HUES64 (cell line): ENCODE measurements around the gene ERC2.

Experiments used
- H3K27ac ChIP-seq: 2 replicates; pipeline ENCODE4 v1.7.0; 2013; ENCODE audit warnings: low read depth, low read length, inconsistent platforms
- H3K27me3 ChIP-seq: 2 replicates; pipeline ENCODE4 v1.6.1; 2013; ENCODE audit warnings: mild to moderate bottlenecking, low read length; ENCODE audit not compliant: insufficient read depth
- H3K36me3 ChIP-seq: 2 replicates; pipeline ENCODE4 v1.6.1; 2013; ENCODE audit warnings: mild to moderate bottlenecking, low read length; ENCODE audit not compliant: insufficient read depth
- H3K4me1 ChIP-seq: 2 replicates; pipeline ENCODE4 v1.6.1; 2013; ENCODE audit warnings: mild to moderate bottlenecking, low read length, moderate library complexity; ENCODE audit not compliant: insufficient read depth
- H3K4me3 ChIP-seq: 2 replicates; pipeline ENCODE4 v1.5.1; 2013; ENCODE audit warnings: mild to moderate bottlenecking, low read length, moderate library complexity
- H3K9ac ChIP-seq: 2 replicates; pipeline ENCODE4 v1.6.1; 2013; ENCODE audit warnings: mild to moderate bottlenecking, low read depth, low read length
- H3K9me3 ChIP-seq: 2 replicates; pipeline ENCODE4 v1.6.1; 2013; ENCODE audit warnings: low read depth, low read length; ENCODE audit not compliant: insufficient read depth
- WGBS: fragments of 150-250, 120-280 bp; methylation state at CpG from one replicate; pipeline ENCODE4 v1.1.7; 2013; ENCODE audit warnings: missing lambda C conversion rate; 5-methylcytosine and 5-hydroxymethylcytosine counted together

Gene ERC2

DNA sequence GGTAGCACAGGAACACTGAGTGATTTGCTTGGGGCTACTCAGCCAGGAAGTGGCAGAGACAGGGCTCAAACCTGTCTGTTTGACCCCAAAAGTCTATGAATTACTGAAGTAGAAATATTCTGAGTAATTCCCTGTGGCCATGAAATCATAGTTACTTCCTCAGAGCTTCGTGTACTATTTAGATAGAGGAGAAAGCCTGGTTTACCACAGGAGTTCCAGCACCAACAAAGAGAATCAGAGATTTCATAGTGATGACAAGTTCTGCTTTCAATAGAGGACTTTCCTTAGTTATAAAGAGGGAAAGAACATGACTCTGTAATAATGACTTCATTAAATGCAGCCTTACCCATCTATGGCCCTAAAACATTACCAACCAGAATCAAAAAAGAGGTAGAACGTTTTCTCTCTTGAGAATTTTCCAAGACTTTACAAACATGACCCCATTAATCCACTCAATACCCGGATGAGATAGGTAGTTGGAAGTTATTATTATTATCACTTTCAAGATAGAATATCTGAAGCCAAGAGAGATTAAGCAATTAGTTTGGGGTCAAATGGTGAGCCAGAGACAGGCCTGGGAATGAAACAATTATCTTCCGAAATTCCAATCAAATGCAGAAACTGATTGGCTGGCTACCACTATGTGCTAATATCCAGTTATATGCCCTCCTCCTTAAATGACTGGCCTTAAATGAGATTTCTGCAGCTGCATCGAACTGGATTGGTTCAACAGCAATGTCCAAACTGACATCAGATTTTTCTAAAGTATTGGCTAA lies 967.5 kb downstream of the ERC2 start:
- Histone ChIP-seq H3K9ac (no peak overlapping the region), H3K4me1 (peaks cover 3% of the 10 kb centered on the region; the same call in 1 of the 2 replicates), H3K27me3 (no peaks in the 10 kb centered on the region), H3K9me3 (no peaks in the 10 kb centered on the region), H3K36me3 (no peaks in the 10 kb centered on the region), H3K27ac (no peak overlapping the region), H3K4me3 (no peak overlapping the region)
- 87% methylated on average over 4 of the region's 5 CpGs for WGBS

DNA sequence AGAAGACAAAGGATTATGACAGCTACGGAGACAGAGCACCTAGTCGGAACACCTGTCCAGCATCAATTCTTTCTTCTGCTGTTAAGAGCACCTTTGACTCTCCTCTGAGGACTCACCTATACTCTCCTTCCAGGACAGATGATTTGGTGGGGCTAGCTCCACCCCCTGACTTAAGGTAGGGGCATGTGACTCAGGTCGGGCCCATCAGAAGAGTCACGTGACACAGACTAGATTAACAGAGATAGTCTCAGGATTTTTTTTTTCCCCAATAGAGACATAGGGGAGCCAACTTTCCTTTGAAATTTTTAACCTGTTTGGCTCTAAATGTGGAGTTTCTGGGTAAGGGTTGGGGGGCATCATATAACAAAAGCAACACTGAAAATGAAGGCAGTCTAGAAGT lies 969.7 kb downstream of the ERC2 start:
- WGBS = 87% methylated on average over 4 of the region's 4 CpGs
- Histone ChIP-seq H3K4me3 (no peak overlapping the region), H3K27ac (no peak overlapping the region), H3K36me3 (no peaks in the 10 kb centered on the region), H3K9ac (no peak overlapping the region), H3K9me3 (no peaks in the 10 kb centered on the region), H3K27me3 (no peaks in the 10 kb centered on the region), H3K4me1 (peaks cover 3% of the 10 kb centered on the region; the same call in 1 of the 2 replicates)

DNA sequence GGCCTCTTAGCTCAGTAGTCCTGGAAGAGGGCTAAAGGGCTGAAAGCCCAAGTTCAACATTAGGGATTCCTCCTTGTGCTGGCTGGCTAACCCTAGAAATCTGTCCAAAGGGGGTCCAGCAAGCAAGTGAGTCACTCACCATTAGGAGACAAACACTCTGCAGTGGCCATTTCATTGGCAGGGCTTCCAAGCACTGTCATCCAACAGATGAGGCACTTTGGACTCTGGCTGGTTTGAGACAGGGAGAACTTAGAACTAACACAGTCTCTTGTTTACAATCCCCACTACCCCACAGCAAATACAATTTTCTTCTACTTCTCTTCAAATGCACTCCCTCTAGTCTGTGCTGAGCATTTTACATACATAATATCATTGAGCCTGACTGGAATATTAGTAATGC lies 971.0 kb downstream of the ERC2 start:
- Histone ChIP-seq H3K36me3 (no peaks in the 10 kb centered on the region), H3K27me3 (0 out of 2 replicates have a peak, but pooled peaks cover 4% of the 10 kb centered on the region)

DNA sequence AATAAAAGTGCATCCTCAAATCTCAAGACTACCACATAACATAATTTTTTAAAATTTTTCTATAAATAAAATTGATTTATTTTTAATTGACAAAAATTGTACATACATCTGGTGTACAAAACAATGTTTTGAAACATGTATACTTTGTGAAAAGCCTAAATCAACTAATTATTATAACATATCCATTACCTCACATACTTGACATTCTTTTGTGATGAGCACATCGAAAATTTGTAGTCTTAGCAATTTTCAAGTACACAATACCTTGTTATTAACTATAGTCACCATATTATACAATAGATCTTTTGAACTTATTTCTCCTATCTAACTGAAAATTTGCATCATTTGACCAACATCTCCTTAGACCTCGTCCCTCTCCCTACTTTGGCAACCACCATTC lies 973.3 kb downstream of the ERC2 start:
- peaks cover 9% of the 10 kb centered on the region for H3K4me1 ChIP-seq
- H3K9me3 ChIP-seq = no peaks in the 10 kb centered on the region
- no peak overlapping the region for H3K27ac ChIP-seq
- H3K27me3 ChIP-seq = peaks cover 27% of the 10 kb centered on the region
- no peak overlapping the region for H3K4me3 ChIP-seq
- H3K36me3 ChIP-seq = no peaks in the 10 kb centered on the region
- H3K9ac ChIP-seq = no peak overlapping the region
- WGBS = 93% methylated on average over 2 of the region's 2 CpGs

More for the DNA sequence above, 971.0 kb downstream of the ERC2 start:
- Histone ChIP-seq H3K9ac (no peak overlapping the region), H3K27ac (no peak overlapping the region), H3K9me3 (no peaks in the 10 kb centered on the region), H3K4me3 (no peak overlapping the region), H3K4me1 (peaks cover 3% of the 10 kb centered on the region; the same call in 1 of the 2 replicates)

DNA sequence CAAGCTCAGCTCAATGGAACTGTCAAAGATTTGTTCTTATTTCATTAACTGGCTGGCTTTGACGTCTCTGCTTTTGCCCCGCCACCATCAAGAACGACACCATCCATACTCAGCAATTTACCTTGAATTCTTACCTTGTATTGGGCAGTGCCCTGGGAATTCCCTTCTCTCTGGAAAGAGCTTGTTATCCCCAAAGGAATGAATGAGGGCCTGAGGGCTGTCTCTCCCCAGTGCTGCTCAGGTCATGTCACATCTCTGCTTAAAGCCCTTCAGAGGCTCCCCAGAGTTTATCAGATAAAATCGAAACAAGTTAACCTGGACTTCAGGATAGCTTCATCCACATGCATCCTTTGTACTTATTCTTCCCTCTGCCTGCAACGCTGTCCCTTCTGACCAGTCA lies 975.3 kb downstream of the ERC2 start:
- H3K27ac ChIP-seq = no peak overlapping the region
- no peaks in the 10 kb centered on the region for H3K36me3 ChIP-seq
- no peak overlapping the region for H3K9ac ChIP-seq
- 84% methylated on average over 5 of the region's 5 CpGs for WGBS
- no peak overlapping the region for H3K4me3 ChIP-seq
- no peaks in the 10 kb centered on the region for H3K9me3 ChIP-seq
- peaks cover 9% of the 10 kb centered on the region for H3K4me1 ChIP-seq
- peaks cover 44% of the 10 kb centered on the region for H3K27me3 ChIP-seq

DNA sequence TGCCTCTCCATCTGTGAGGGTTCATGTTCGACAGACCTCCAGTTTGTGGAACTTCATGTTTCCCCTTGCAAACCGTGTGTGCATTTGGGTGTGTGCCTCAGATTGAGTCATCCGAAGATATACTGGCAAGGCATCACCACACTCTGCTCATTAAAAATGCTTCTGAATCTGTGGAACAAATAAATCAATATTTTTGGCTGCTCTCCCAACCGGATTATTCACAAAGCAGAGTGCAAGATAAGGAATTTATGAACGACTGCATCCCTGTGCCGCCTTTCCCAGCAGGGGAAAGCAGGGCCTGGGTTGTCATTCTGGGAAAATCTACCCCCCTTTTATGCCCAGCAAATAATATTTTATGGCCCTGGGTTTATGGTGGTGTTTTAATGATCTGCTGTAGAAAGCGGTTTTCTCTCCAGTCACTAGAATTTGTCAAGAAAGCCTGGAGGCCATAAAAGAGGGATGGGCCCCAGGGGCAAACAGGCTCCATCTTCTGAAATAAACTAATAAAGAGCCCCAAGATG lies 976.9 kb downstream of the ERC2 start:
- peaks cover 59% of the 10 kb centered on the region for H3K27me3 ChIP-seq
- no peaks in the 10 kb centered on the region for H3K9me3 ChIP-seq
- H3K27ac ChIP-seq = no peak overlapping the region
- H3K9ac ChIP-seq = no peak overlapping the region
- H3K4me1 ChIP-seq = peaks cover 9% of the 10 kb centered on the region
- 84% methylated on average over 7 of the region's 7 CpGs for WGBS
- no peak overlapping the region for H3K4me3 ChIP-seq
- no peaks in the 10 kb centered on the region for H3K36me3 ChIP-seq

DNA sequence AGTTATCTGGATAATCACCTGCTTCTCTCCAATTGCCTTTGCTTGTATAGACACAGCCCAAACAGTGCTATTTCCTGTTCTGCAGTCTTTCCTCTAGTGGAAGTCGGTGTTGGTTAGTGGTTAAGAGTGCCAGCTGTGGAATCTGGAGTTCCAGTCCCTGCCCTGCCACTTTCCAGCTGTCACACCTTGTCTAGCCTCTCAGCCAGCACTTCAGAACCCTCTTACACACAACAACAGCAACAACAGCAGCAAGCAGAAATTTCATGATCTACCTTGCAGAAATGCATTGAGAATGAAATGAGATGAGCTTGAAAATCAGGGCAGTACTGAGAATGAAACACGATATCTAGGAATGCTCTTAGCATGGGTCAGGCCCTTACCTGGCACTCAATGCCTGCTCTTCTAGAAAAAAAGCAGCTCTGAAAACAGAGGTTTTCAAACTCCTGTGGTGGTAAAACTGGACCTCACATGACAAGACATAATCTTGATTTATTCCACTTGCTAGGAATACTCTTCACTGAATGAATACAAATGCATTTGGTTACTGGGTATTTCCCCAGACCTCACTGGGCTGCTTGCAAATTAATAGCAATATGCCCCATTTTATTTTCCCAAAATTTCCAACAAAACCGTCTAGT lies 977.9 kb downstream of the ERC2 start:
- Histone ChIP-seq H3K4me1 (peaks cover 9% of the 10 kb centered on the region), H3K9me3 (no peaks in the 10 kb centered on the region), H3K9ac (no peak overlapping the region), H3K36me3 (no peaks in the 10 kb centered on the region), H3K27me3 (peaks cover 68% of the 10 kb centered on the region), H3K27ac (no peak overlapping the region), H3K4me3 (peak overlapping the region; percentile 73; the same call in 1 of the 2 replicates)
- WGBS = 62% methylated on average over 1 of the region's 3 CpGs

DNA sequence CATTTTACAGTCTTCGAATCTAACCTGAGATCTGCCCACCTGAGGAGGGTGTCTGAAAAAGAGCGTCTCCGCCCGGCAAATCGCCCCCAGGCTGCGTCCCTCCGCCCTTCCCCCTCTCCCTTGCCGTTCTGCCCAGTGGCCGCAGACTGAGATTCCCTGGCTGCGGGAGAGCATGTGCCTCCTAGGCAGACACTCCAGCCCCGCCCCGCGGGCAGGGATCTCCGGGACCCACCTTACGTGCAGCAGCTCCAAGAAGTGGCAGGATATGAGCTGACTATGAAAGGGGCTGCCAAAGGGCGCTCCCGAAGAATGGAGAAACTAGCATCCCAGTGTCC lies 978.5 kb downstream of the ERC2 start:
- peaks cover 9% of the 10 kb centered on the region for H3K4me1 ChIP-seq
- no peaks in the 10 kb centered on the region for H3K36me3 ChIP-seq
- 3% methylated on average over 17 of the region's 17 CpGs for WGBS
- no peak overlapping the region for H3K27ac ChIP-seq
- H3K27me3 ChIP-seq = peaks cover 70% of the 10 kb centered on the region
- peak overlapping the region; percentile 73 for H3K4me3 ChIP-seq
- H3K9ac ChIP-seq = no peak overlapping the region
- no peaks in the 10 kb centered on the region for H3K9me3 ChIP-seq

DNA sequence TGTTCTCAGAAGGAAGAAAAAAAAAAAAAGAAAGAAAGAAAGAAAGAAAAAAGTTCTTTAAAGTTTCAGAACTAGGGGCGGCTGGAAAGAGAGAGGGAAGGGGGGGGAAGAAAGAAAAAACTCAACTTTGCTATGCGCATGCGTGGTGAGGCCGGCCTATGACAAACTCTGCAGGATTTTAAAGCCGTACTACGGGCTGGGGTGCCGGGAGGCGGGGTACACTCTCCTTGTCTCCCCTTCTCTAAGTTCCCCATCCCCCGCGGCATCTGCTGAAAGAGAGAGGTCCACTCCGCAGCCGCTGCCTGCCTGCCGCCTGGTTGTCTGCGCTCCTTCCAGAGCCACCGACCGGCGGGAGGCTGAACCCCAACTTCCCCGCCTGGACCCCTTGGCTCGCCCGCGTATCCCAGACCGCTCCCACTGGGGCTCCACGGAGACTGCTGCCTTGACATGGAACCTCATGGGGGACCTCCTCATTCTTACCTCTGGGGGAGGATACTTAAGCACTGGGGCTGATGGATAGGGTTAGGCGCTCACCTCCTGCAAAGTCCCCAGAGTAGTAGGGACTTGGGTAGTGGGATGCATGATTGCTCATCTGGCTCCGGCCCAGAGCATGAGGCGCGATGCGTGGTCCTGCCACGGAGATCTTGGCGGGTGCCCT lies 979.7 kb downstream of the ERC2 start:
- H3K36me3 ChIP-seq = no peaks in the 10 kb centered on the region
- peak overlapping the region; percentile 73 for H3K4me3 ChIP-seq
- peaks cover 82% of the 10 kb centered on the region for H3K27me3 ChIP-seq
- no peak overlapping the region for H3K27ac ChIP-seq
- H3K9me3 ChIP-seq = no peaks in the 10 kb centered on the region
- under 1% methylated on average over 30 of the region's 30 CpGs for WGBS
- peaks cover 12% of the 10 kb centered on the region for H3K4me1 ChIP-seq
- H3K9ac ChIP-seq = no peak overlapping the region

DNA sequence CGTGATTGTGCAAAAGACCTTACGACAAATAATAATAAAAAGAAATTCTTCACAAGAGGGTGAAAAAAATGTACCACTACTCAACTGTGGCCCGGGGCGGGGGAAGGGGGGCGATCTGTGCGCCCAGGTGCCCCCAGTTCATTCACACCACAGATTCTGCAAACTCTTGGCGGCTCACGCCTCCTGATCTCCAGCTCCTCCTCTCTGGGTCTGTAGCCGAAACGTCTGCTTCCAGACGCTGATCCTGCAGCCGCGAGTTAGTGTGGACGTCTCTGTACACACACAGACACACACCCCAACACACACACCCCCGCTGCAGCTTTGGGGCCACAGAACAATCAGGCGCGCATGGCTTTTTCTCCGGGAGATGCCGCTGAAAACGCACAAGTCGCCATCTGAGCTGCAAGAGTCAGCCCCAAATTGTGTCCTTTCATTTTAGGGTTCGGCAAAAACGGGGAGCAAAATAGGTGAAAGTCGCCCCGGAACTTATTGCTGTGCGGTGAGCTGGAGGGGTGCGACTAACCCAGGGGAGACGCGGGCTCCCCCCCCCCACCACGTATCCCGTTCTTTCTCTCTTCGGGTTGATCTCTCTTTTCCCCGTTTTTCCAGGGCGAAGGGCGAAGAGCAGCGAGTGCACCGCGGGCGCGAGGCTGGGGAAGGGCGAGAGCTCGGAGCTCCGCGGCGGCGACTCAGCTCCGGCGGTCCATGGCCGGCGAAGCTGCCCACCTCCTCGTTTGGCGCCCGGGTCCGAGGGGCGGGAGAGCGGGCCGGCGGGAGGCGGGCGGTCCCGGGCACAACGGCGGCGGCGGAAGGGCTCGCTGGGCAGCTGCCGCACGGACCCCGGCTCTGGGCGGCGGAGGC lies 980.7 kb downstream of the ERC2 start:
- no peak overlapping the region for H3K27ac ChIP-seq
- peaks cover 16% of the 10 kb centered on the region for H3K4me1 ChIP-seq
- H3K27me3 ChIP-seq = peaks cover 88% of the 10 kb centered on the region
- peak overlapping the region; percentile 53 for H3K9ac ChIP-seq
- no peaks in the 10 kb centered on the region for H3K9me3 ChIP-seq
- under 1% methylated on average over 69 of the region's 71 CpGs for WGBS
- H3K4me3 ChIP-seq = peak overlapping the region; percentile 73
- H3K36me3 ChIP-seq = no peaks in the 10 kb centered on the region
